HEK293 (cell line): ENCODE data around the gene VSTM2B.

Experiments
- CTCF ChIA-PET: fragments of 350-600 bp; formaldehyde crosslinking; extraction: SDS; loops from one replicate; lab custom pipeline; 2021; ENCODE audit warnings: antibody characterized with exemption; lab: Yijun Ruan, JAX
- POLR2A ChIA-PET: fragments of 300-600 bp; formaldehyde crosslinking; extraction: SDS; loops from one replicate; lab custom pipeline; 2020; ENCODE audit warnings: antibody characterized with exemption, inconsistent platforms; lab: Yijun Ruan, JAX
- H3K27ac ChIP-seq: fragments of 200-500 bp; sonication (Bioruptor generic); 2 replicates; pipeline ENCODE4 v1.5.1; 2014; ENCODE audit warnings: low read depth, low read length, control low read depth, inconsistent platforms; ENCODE audit errors: extremely low read depth
- H3K36me3 ChIP-seq, 2 experiments: fragments of 200-500 bp in 1 of 2; sonication (Bioruptor generic) in 1 of 2; 1 replicate in 1 of 2; 2 replicates in 1 of 2; pipeline ENCODE4 v1.5.1; 2014 to 2017; ENCODE audit warnings: inconsistent platforms in 2 of 2, low read length in 2 of 2; ENCODE audit not compliant: control insufficient read depth in 2 of 2, insufficient read depth in 1 of 2
- H3K4me1 ChIP-seq: fragments of 200-500 bp; sonication (Bioruptor generic); 2 replicates; pipeline ENCODE4 v1.5.1; 2014; ENCODE audit warnings: mild to moderate bottlenecking, low read length, inconsistent platforms; ENCODE audit not compliant: control insufficient read depth, insufficient read depth
- H3K4me3 ChIP-seq: 2 replicates; pipeline ENCODE4 v1.5.1; 2011; ENCODE audit warnings: low read depth, mild to moderate bottlenecking, control low read depth, low read length, moderate library complexity
- H3K9me3 ChIP-seq: fragments of 200-500 bp; sonication (Bioruptor generic); 2 replicates; pipeline ENCODE4 v1.5.1; 2014; ENCODE audit warnings: low read depth, low read length, inconsistent platforms; ENCODE audit not compliant: control insufficient read depth, insufficient read depth
- BCL11A ChIP-seq: fragments of 450-650 bp; formaldehyde crosslinking; IDR thresholded peaks from 2 replicates; pipeline ENCODE4 v1.5.1; 2016; ENCODE audit warnings: low read depth, missing biosample characterization, missing genetic modification characterization
- EGR2 ChIP-seq: fragments of 450-650 bp; formaldehyde crosslinking; IDR thresholded peaks from 2 replicates; pipeline ENCODE4 v1.5.1; 2016; ENCODE audit warnings: low read depth, missing biosample characterization, missing genetic modification characterization
- KLF10 ChIP-seq: fragments of 450-650 bp; IDR thresholded peaks from 2 replicates; pipeline ENCODE4 v1.5.1; 2018; ENCODE audit warnings: missing biosample characterization, mild to moderate bottlenecking, missing genetic modification characterization
- KLF9 ChIP-seq: fragments of 450-650 bp; formaldehyde crosslinking; IDR thresholded peaks from 2 replicates; pipeline ENCODE4 v1.5.1; 2016; ENCODE audit warnings: missing biosample characterization, missing genetic modification characterization, low read depth
- SALL2 ChIP-seq: fragments of 450-650 bp; formaldehyde crosslinking; IDR thresholded peaks from 2 replicates; pipeline ENCODE4 v1.5.0; 2017; ENCODE audit warnings: missing biosample characterization, mild to moderate bottlenecking, missing genetic modification characterization, borderline replicate concordance
- TCF7L2 ChIP-seq: IDR thresholded peaks from 2 replicates; pipeline ENCODE4 v1.6.1; 2011; ENCODE audit warnings: low read depth, mild to moderate bottlenecking, inconsistent platforms, low read length, moderate library complexity, borderline replicate concordance
- ZBTB7A ChIP-seq: fragments of 450-650 bp; formaldehyde crosslinking; IDR thresholded peaks from 2 replicates; pipeline ENCODE4 v1.5.1; 2016; ENCODE audit warnings: low read depth, missing biosample characterization, missing genetic modification characterization
- ZFP37 ChIP-seq: fragments of 450-650 bp; formaldehyde crosslinking; IDR thresholded peaks from 2 replicates; pipeline ENCODE4 v1.5.1; 2016; ENCODE audit warnings: missing biosample characterization, missing genetic modification characterization
- ZIC2 ChIP-seq: fragments of 450-650 bp; formaldehyde crosslinking; IDR thresholded peaks from 2 replicates; pipeline ENCODE4 v1.5.1; 2016; ENCODE audit warnings: missing biosample characterization, missing genetic modification characterization
- ZNF155 ChIP-seq: fragments of 450-650 bp; formaldehyde crosslinking; IDR thresholded peaks from 2 replicates; pipeline ENCODE4 v1.5.1; 2016; ENCODE audit warnings: missing biosample characterization, missing genetic modification characterization
- ZNF221 ChIP-seq: fragments of 450-650 bp; formaldehyde crosslinking; IDR thresholded peaks from 2 replicates; pipeline ENCODE4 v1.5.1; 2017; ENCODE audit warnings: missing biosample characterization, missing genetic modification characterization, borderline replicate concordance
- ZNF24 ChIP-seq: fragments of 450-650 bp; formaldehyde crosslinking; IDR thresholded peaks from 2 replicates; pipeline ENCODE4 v1.5.1; 2016; ENCODE audit warnings: missing biosample characterization, missing genetic modification characterization
- ZNF274 ChIP-seq, 2 experiments: fragments of 200-500 bp in 1 of 2; fragments of 450-650 bp in 1 of 2; sonication (Bioruptor generic) in 1 of 2; formaldehyde crosslinking in 1 of 2; IDR thresholded peaks; 2 replicates each; pipeline versions ENCODE4 v1.5.1 to v1.6.1; 2014 to 2016; ENCODE audit warnings: borderline replicate concordance in 1 of 2, inconsistent platforms in 1 of 2, low read length in 1 of 2, missing biosample characterization in 1 of 2, missing genetic modification characterization in 1 of 2
- ZNF366 ChIP-seq: fragments of 450-650 bp; formaldehyde crosslinking; conservative IDR thresholded peaks from 2 replicates; pipeline ENCODE4 v1.5.1; 2016; ENCODE audit warnings: missing biosample characterization, missing genetic modification characterization
- ZNF514 ChIP-seq: fragments of 450-650 bp; formaldehyde crosslinking; IDR thresholded peaks from 2 replicates; pipeline ENCODE4 v1.5.1; 2016; ENCODE audit warnings: missing biosample characterization, missing genetic modification characterization
- ZNF544 ChIP-seq: fragments of 450-650 bp; formaldehyde crosslinking; IDR thresholded peaks from 2 replicates; pipeline ENCODE4 v1.5.0; 2017; ENCODE audit warnings: missing biosample characterization, missing genetic modification characterization
- ZNF548 ChIP-seq: fragments of 450-650 bp; formaldehyde crosslinking; IDR thresholded peaks from 2 replicates; pipeline ENCODE4 v1.5.1; 2016; ENCODE audit warnings: missing biosample characterization, missing genetic modification characterization
- ZNF645 ChIP-seq: fragments of 450-650 bp; formaldehyde crosslinking; IDR thresholded peaks from 2 replicates; pipeline ENCODE4; 2016; ENCODE audit warnings: missing biosample characterization, missing genetic modification characterization
- ZNF658 ChIP-seq: fragments of 450-650 bp; formaldehyde crosslinking; IDR thresholded peaks from 2 replicates; pipeline ENCODE4; 2016; ENCODE audit warnings: missing biosample characterization, missing genetic modification characterization
- ZNF677 ChIP-seq: fragments of 450-650 bp; IDR thresholded peaks from 2 replicates; pipeline ENCODE4 v1.5.0; 2018; ENCODE audit warnings: missing biosample characterization, mild to moderate bottlenecking, missing genetic modification characterization, moderate library complexity
- ZNF830 ChIP-seq: fragments of 450-650 bp; IDR thresholded peaks from 2 replicates; pipeline ENCODE4 v1.5.0; 2018; ENCODE audit warnings: missing biosample characterization, missing genetic modification characterization, low read depth, mild to moderate bottlenecking, moderate library complexity
- TF ChIP-seq, protein P1 (sequence below): fragments of 450-650 bp; formaldehyde crosslinking; IDR thresholded peaks from 2 replicates; pipeline ENCODE4 v1.5.1; 2016; ENCODE audit warnings: missing biosample characterization, missing genetic modification characterization, borderline replicate concordance
- TF ChIP-seq, protein P2 (sequence below): fragments of 450-650 bp; formaldehyde crosslinking; IDR thresholded peaks from 2 replicates; pipeline ENCODE4 v1.5.1; 2016; ENCODE audit warnings: missing biosample characterization, missing genetic modification characterization
- TF ChIP-seq, protein P3 (sequence below): fragments of 450-650 bp; formaldehyde crosslinking; IDR thresholded peaks from 2 replicates; pipeline ENCODE4 v1.5.1; 2016; ENCODE audit warnings: missing biosample characterization, missing genetic modification characterization

VSTM2B gene

DNA sequence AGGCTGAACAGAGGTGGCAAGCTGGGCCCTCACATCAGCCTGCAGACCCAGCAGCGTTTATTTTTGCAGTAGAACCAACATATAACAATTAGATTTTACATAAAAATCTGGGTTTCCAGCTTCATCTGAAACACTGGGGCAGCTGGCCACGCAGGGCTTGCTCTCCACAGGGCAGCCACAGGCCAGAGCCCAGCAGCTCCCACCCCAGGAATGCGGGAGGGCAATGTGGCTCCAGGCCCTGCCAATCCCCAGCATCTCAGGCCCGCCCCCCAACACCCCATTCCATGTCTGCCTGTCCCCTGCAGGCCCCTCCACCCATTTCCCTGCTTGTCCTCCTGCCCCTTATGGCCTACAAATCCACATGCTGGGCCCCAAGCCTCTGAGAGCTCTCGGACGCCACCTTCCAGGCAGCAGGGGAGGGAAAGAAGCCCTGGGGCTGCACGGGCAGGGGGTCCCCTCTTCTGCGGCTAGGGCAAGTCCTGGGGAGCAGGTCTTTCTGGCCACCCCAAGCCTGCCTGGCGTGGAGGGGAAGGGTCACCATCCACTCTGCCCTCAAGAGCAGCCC is 15.0 kb upstream of the VSTM2B start:
- Histone ChIP-seq H3K9me3 (no peaks in the 10 kb centered on the region), H3K4me3 (no peak overlapping the region), H3K27ac (no peak overlapping the region), H3K4me1 (no peaks in the 10 kb centered on the region), H3K36me3 (no peaks in the 10 kb centered on the region; a peak in 1 of 3 replicates)
- TF ChIP-seq, protein P1, sequence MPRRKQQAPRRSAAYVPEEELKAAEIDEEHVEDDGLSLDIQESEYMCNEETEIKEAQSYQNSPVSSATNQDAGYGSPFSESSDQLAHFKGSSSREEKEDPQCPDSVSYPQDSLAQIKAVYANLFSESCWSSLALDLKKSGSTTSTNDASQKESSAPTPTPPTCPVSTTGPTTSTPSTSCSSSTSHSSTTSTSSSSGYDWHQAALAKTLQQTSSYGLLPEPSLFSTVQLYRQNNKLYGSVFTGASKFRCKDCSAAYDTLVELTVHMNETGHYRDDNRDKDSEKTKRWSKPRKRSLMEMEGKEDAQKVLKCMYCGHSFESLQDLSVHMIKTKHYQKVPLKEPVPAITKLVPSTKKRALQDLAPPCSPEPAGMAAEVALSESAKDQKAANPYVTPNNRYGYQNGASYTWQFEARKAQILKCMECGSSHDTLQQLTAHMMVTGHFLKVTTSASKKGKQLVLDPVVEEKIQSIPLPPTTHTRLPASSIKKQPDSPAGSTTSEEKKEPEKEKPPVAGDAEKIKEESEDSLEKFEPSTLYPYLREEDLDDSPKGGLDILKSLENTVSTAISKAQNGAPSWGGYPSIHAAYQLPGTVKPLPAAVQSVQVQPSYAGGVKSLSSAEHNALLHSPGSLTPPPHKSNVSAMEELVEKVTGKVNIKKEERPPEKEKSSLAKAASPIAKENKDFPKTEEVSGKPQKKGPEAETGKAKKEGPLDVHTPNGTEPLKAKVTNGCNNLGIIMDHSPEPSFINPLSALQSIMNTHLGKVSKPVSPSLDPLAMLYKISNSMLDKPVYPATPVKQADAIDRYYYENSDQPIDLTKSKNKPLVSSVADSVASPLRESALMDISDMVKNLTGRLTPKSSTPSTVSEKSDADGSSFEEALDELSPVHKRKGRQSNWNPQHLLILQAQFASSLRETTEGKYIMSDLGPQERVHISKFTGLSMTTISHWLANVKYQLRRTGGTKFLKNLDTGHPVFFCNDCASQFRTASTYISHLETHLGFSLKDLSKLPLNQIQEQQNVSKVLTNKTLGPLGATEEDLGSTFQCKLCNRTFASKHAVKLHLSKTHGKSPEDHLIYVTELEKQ: no peak
- TF ChIP-seq, protein P2, sequence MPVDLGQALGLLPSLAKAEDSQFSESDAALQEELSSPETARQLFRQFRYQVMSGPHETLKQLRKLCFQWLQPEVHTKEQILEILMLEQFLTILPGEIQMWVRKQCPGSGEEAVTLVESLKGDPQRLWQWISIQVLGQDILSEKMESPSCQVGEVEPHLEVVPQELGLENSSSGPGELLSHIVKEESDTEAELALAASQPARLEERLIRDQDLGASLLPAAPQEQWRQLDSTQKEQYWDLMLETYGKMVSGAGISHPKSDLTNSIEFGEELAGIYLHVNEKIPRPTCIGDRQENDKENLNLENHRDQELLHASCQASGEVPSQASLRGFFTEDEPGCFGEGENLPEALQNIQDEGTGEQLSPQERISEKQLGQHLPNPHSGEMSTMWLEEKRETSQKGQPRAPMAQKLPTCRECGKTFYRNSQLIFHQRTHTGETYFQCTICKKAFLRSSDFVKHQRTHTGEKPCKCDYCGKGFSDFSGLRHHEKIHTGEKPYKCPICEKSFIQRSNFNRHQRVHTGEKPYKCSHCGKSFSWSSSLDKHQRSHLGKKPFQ (tag by site-specific recombination): no peak
- TF ChIP-seq ZNF830 (tag by site-specific recombination) (no peak), ZNF366 (tag by site-specific recombination) (no peak), EGR2 (tag by site-specific recombination) (no peak), KLF10 (tag by site-specific recombination) (no peak), ZNF24 (no peak), TCF7L2 (no peak), KLF9 (tag by site-specific recombination) (no peak), ZNF677 (tag by site-specific recombination) (no peak)
- TF ChIP-seq, protein P3, sequence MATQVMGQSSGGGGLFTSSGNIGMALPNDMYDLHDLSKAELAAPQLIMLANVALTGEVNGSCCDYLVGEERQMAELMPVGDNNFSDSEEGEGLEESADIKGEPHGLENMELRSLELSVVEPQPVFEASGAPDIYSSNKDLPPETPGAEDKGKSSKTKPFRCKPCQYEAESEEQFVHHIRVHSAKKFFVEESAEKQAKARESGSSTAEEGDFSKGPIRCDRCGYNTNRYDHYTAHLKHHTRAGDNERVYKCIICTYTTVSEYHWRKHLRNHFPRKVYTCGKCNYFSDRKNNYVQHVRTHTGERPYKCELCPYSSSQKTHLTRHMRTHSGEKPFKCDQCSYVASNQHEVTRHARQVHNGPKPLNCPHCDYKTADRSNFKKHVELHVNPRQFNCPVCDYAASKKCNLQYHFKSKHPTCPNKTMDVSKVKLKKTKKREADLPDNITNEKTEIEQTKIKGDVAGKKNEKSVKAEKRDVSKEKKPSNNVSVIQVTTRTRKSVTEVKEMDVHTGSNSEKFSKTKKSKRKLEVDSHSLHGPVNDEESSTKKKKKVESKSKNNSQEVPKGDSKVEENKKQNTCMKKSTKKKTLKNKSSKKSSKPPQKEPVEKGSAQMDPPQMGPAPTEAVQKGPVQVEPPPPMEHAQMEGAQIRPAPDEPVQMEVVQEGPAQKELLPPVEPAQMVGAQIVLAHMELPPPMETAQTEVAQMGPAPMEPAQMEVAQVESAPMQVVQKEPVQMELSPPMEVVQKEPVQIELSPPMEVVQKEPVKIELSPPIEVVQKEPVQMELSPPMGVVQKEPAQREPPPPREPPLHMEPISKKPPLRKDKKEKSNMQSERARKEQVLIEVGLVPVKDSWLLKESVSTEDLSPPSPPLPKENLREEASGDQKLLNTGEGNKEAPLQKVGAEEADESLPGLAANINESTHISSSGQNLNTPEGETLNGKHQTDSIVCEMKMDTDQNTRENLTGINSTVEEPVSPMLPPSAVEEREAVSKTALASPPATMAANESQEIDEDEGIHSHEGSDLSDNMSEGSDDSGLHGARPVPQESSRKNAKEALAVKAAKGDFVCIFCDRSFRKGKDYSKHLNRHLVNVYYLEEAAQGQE (tag by site-specific recombination): no peak
- CTCF ChIA-PET: interaction anchor here (0.6 to 2.5 kb wide), 6 partner anchors 10 to 261 kb away, joined by 3 to 9 read pairs (median 4); no protein-coding TSS in a partner anchor
- POLR2A ChIA-PET: no interaction called here

DNA sequence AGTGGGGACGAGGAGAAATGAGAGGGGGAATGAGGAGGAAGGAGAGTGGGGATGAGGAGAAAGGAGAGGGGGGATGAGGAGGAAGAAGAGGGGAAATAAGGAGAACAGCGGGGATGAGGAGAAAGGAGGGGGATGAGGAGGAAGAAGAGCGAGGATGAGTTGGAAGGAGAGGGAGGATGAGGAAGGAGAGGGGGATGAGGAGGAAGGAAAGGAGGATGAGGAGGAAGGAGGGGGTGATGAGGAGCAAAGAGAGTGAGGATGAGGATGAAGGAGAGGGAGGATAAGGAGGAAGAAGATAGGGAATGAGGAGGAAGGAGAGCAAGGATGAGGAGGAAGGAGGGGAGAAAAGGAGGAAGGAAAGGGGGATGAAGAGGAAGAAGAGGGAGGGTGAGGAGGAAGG is 14.0 kb upstream of the VSTM2B start:
- Histone ChIP-seq H3K4me3 (no peak overlapping the region), H3K36me3 (no peaks in the 10 kb centered on the region; a peak in 1 of 3 replicates), H3K4me1 (no peaks in the 10 kb centered on the region), H3K9me3 (no peaks in the 10 kb centered on the region), H3K27ac (no peak overlapping the region)
- CTCF ChIA-PET: no interaction called here
- POLR2A ChIA-PET: no interaction called here
- TF ChIP-seq ZFP37: no peak
- 0 out of 2 replicates have a peak, but pooled peaks have one; percentile 5 for TF ChIP-seq ZIC2 (tag by site-specific recombination)
- 0 out of 2 replicates have a peak, but pooled peaks have one; percentile 46 for TF ChIP-seq ZBTB7A (tag by site-specific recombination)
- TF ChIP-seq ZNF155 (tag by site-specific recombination): no peak
- 0 out of 2 replicates have a peak, but pooled peaks have one; percentile 10 for TF ChIP-seq ZNF514 (tag by site-specific recombination)
- peak; percentile 81; the same call in 1 of the 2 replicates for TF ChIP-seq ZNF658 (tag by site-specific recombination)
- TF ChIP-seq ZNF274 (IDR thresholded peaks at IDR 0.05; ENCODE audit: low read length): no peak
- peak; percentile 76; the same call in 1 of the 2 replicates for TF ChIP-seq ZNF274 (tag by site-specific recombination; IDR thresholded peaks at IDR 0.05; ENCODE audit: borderline replicate concordance)
- no peak for TF ChIP-seq ZNF221
- 0 out of 2 replicates have a peak, but pooled peaks have one; percentile 21 for TF ChIP-seq ZNF544 (tag by site-specific recombination)
- 0 out of 2 replicates have a peak, but pooled peaks have one; percentile 17 for TF ChIP-seq ZNF645 (tag by site-specific recombination)
- TF ChIP-seq SALL2 (tag by site-specific recombination): 0 out of 2 replicates have a peak, but pooled peaks have one; percentile 56
- TF ChIP-seq BCL11A (tag by site-specific recombination): no peak
- TF ChIP-seq ZNF548: peak; percentile 28; the same call in 1 of the 2 replicates
